ENCODE measurements around the gene GALNT18. TPM values are rescaled to one million over a fixed set of nuclear protein-coding genes. Genes with fewer than 3 reads are reported as not detected.

Gene GALNT18
- polyA plus RNA-seq, 1 donor (not counting 4 experiments of a cell fraction or from before 2014, with no cell fraction given) = 27.2 TPM

DNA sequence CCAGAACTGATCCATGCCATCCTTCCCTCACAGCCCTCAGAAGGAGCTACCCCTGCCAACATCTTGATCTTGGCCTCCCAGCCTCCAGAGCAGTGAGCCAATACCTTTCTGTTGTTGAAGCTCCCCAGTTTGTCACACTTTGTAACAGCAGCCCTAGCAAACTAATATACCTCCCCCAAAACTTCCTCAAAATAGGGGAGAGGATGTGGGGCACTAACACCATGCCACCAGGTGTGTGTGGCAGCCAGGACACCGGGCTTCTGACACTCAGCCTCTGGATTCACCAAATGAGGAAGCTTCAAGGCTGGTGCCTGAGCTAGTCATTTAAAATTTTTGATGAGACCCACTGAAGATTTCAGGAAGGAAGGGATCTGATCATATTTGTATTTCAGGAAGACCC lies 353.7 kb downstream of the GALNT18 start:
- dilution Hi-C loops (cut with MboI; ENCODE audit: extremely low pct_ligation_motif_present, low sequenced_read_pairs) = no loop called here
- no peaks in the 10 kb centered on the region for H3K79me2 ChIP-seq (ENCODE audit: control insufficient read depth, insufficient read depth, low read length)
- no peak overlapping the region for H2AFZ ChIP-seq (ENCODE audit: control insufficient read depth, low read length)
- no peaks in the 10 kb centered on the region for H3K36me3 ChIP-seq (ENCODE audit: control insufficient read depth in 2 of 2, extremely low read depth in 1 of 2, insufficient read depth in 2 of 2, low read length in 2 of 2)
- DNase-seq (ENCODE audit: low read depth, low spot score) (no peak), FAIRE-seq (no peak)
- no peaks in the 10 kb centered on the region for H3K27me3 ChIP-seq (ENCODE audit: control insufficient read depth, extremely low read depth, insufficient read depth, low read length)
- peaks cover 12% of the 10 kb centered on the region for H3K4me1 ChIP-seq (ENCODE audit: control insufficient read depth, extremely low read depth, insufficient read depth, low read length)
- no peak overlapping the region for H3K27ac ChIP-seq (ENCODE audit: control insufficient read depth, insufficient read depth, low read length)
- H3K9me1 ChIP-seq (ENCODE audit: control insufficient read depth, extremely low read depth, insufficient read depth, low read length) = no peaks in the 10 kb centered on the region
- H4K20me1 ChIP-seq (ENCODE audit: control insufficient read depth, extremely low read depth, insufficient read depth, low read length) = no peaks in the 10 kb centered on the region
- TF ChIP-seq, protein P1, sequence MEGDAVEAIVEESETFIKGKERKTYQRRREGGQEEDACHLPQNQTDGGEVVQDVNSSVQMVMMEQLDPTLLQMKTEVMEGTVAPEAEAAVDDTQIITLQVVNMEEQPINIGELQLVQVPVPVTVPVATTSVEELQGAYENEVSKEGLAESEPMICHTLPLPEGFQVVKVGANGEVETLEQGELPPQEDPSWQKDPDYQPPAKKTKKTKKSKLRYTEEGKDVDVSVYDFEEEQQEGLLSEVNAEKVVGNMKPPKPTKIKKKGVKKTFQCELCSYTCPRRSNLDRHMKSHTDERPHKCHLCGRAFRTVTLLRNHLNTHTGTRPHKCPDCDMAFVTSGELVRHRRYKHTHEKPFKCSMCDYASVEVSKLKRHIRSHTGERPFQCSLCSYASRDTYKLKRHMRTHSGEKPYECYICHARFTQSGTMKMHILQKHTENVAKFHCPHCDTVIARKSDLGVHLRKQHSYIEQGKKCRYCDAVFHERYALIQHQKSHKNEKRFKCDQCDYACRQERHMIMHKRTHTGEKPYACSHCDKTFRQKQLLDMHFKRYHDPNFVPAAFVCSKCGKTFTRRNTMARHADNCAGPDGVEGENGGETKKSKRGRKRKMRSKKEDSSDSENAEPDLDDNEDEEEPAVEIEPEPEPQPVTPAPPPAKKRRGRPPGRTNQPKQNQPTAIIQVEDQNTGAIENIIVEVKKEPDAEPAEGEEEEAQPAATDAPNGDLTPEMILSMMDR (optimal IDR thresholded peaks at IDR 0.05 in 1 of 3, IDR thresholded peaks at IDR 0.05 in 1 of 3, conservative IDR thresholded peaks at IDR 0.05 in 1 of 3; ENCODE audit: extremely low read depth in 1 of 3, insufficient read depth in 2 of 3, low read length in 3 of 3) = no peak
- no peak for TF ChIP-seq EZH2 (IDR thresholded peaks at IDR 0.05; ENCODE audit: low read length)
- no peaks in the 10 kb centered on the region for H3K9me3 ChIP-seq (ENCODE audit: control insufficient read depth, low read depth, low read length)
- H3K4me3 ChIP-seq (ENCODE audit: control insufficient read depth in 2 of 3, extremely low read depth in 1 of 3, insufficient read depth in 2 of 3, low read depth in 1 of 3, low read length in 3 of 3) = no peak overlapping the region
- no peak overlapping the region for H3K4me2 ChIP-seq (ENCODE audit: control insufficient read depth, extremely low read depth, insufficient read depth, low read depth, low read length)
- no peak overlapping the region for H3K9ac ChIP-seq (ENCODE audit: control insufficient read depth, extremely low read depth, insufficient read depth, low read length)

DNA sequence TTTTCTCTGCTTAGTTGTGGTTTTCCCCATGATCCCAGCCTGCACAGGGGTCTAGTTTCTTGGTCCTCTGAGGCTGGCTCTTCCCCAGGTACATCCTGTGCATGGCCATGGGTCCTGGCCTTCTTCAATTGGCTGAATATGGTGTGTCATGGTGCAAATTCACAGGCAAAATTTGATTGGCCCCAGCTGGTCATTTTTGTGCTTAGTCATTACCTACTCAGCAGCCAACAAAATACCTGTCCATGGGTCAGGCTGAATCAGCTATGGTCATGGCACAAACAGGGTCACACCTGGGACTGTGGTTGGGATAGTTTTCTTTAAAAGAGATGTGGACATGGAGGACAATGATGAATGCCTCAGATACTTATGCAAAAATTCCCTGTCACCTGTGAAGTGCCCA lies 354.5 kb downstream of the GALNT18 start:
- no peak for TF ChIP-seq EZH2 (IDR thresholded peaks at IDR 0.05; ENCODE audit: low read length)
- TF ChIP-seq, protein P1 (optimal IDR thresholded peaks at IDR 0.05 in 1 of 3, IDR thresholded peaks at IDR 0.05 in 1 of 3, conservative IDR thresholded peaks at IDR 0.05 in 1 of 3; ENCODE audit: extremely low read depth in 1 of 3, insufficient read depth in 2 of 3, low read length in 3 of 3) = no peak
- Histone ChIP-seq H3K9me3 (ENCODE audit: control insufficient read depth, low read depth, low read length) (no peaks in the 10 kb centered on the region), H3K4me2 (ENCODE audit: control insufficient read depth, extremely low read depth, insufficient read depth, low read depth, low read length) (no peak overlapping the region), H3K79me2 (ENCODE audit: control insufficient read depth, insufficient read depth, low read length) (no peaks in the 10 kb centered on the region), H3K27ac (ENCODE audit: control insufficient read depth, insufficient read depth, low read length) (no peak overlapping the region), H3K4me3 (ENCODE audit: control insufficient read depth in 2 of 3, extremely low read depth in 1 of 3, insufficient read depth in 2 of 3, low read depth in 1 of 3, low read length in 3 of 3) (no peak overlapping the region), H3K9ac (ENCODE audit: control insufficient read depth, extremely low read depth, insufficient read depth, low read length) (no peak overlapping the region), H3K36me3 (ENCODE audit: control insufficient read depth in 2 of 2, extremely low read depth in 1 of 2, insufficient read depth in 2 of 2, low read length in 2 of 2) (no peaks in the 10 kb centered on the region), H2AFZ (ENCODE audit: control insufficient read depth, low read length) (no peak overlapping the region), H3K9me1 (ENCODE audit: control insufficient read depth, extremely low read depth, insufficient read depth, low read length) (no peaks in the 10 kb centered on the region), H3K27me3 (ENCODE audit: control insufficient read depth, extremely low read depth, insufficient read depth, low read length) (no peaks in the 10 kb centered on the region), H4K20me1 (ENCODE audit: control insufficient read depth, extremely low read depth, insufficient read depth, low read length) (no peaks in the 10 kb centered on the region), H3K4me1 (ENCODE audit: control insufficient read depth, extremely low read depth, insufficient read depth, low read length) (peaks cover 12% of the 10 kb centered on the region)
- DNase-seq (ENCODE audit: low read depth, low spot score) (no peak), FAIRE-seq (no peak)
- dilution Hi-C loops (cut with MboI; ENCODE audit: extremely low pct_ligation_motif_present, low sequenced_read_pairs) = no loop called here

Data from keratinocyte (primary cell).